PC-9 (cell line): ENCODE measurements around the gene SMOC2. TPM values are rescaled to one million over a fixed set of nuclear protein-coding genes. Genes with fewer than 3 reads are reported as not detected.

ENCODE experiments used
- BruUV-seq: library from RNA; stranded (reverse); fragments of 400-500 nt; replicated peaks from 2 replicates; lab custom pipeline; 2021; lab: Mats Ljungman, UMichigan
- CTCF ChIA-PET: fragments of 300-600 bp; sonication (Branson Sonifier 250); formaldehyde crosslinking; loops from one replicate; lab custom pipeline; 2022; ENCODE audit warnings: antibody characterized with exemption; lab: Charles Lee
- POLR2A ChIA-PET: fragments of 300-600 bp; sonication (Branson Sonifier 250); formaldehyde crosslinking; loops from one replicate; lab custom pipeline; 2022; ENCODE audit warnings: antibody characterized with exemption; ENCODE audit not compliant: unreplicated experiment; lab: Charles Lee
- DNase-seq, 2 experiments: peaks; one replicate each; pipeline versions ENCODE4 v3.0.0 to v3.0.0-alpha.2; 2015 to 2022; ENCODE audit warnings: mixed read lengths in 1 of 2
- H2AFZ ChIP-seq: fragments of 200-600 bp; sonication (generic); 2 replicates; pipeline ENCODE4 v1.8.1; 2017; ENCODE audit warnings: antibody characterized with exemption
- H3F3A ChIP-seq: fragments of 200-600 bp; sonication (generic); 2 replicates; pipeline ENCODE4 v1.8.1; 2017; ENCODE audit warnings: antibody characterized with exemption, mild to moderate bottlenecking, low read depth; ENCODE audit not compliant: insufficient read depth
- H3K27ac ChIP-seq: fragments of 200-600 bp; sonication (generic); 2 replicates; pipeline ENCODE4 v1.6.1; 2016; ENCODE audit warnings: mixed run types
- H3K27me3 ChIP-seq: fragments of 200-600 bp; sonication (generic); 2 replicates; pipeline ENCODE4 v1.6.1; 2016; ENCODE audit warnings: low read depth, mixed run types; ENCODE audit not compliant: insufficient read depth
- H3K36me3 ChIP-seq: fragments of 200-600 bp; sonication (generic); 2 replicates; pipeline ENCODE4 v1.6.1; 2016; ENCODE audit warnings: low read depth, mixed run types
- H3K4me1 ChIP-seq: fragments of 200-600 bp; sonication (generic); replicated peaks from 2 replicates; pipeline ENCODE4 v1.6.1; 2016; ENCODE audit warnings: mixed run types; ENCODE audit not compliant: insufficient read depth
- H3K4me2 ChIP-seq: fragments of 200-600 bp; sonication (generic); 2 replicates; pipeline ENCODE4 v1.6.1; 2017; ENCODE audit warnings: mixed run types
- H3K4me3 ChIP-seq: fragments of 200-600 bp; sonication (generic); 2 replicates; pipeline ENCODE4 v1.6.1; 2016; ENCODE audit warnings: mixed run types
- H3K79me2 ChIP-seq: fragments of 200-600 bp; sonication (generic); 2 replicates; pipeline ENCODE4 v1.6.1; 2017; ENCODE audit warnings: low read depth, mixed run types
- H3K9me2 ChIP-seq: fragments of 200-600 bp; sonication (generic); 2 replicates; pipeline ENCODE4 v1.8.1; 2017; ENCODE audit warnings: mild to moderate bottlenecking; ENCODE audit not compliant: insufficient read depth
- H3K9me3 ChIP-seq: fragments of 200-600 bp; sonication (generic); 2 replicates; pipeline ENCODE4 v1.8.1; 2016; ENCODE audit warnings: low read depth; ENCODE audit not compliant: insufficient read depth
- H4K20me1 ChIP-seq: fragments of 200-600 bp; sonication (generic); 2 replicates; pipeline ENCODE4 v1.8.1; 2017; ENCODE audit not compliant: insufficient read depth
- CTCF ChIP-seq: fragments of 200-600 bp; sonication (generic); conservative IDR thresholded peaks from 2 replicates; pipeline ENCODE4 v1.6.1; 2017; ENCODE audit warnings: mixed run types, antibody characterized with exemption, mild to moderate bottlenecking, moderate library complexity
- EZH2 ChIP-seq: fragments of 200-600 bp; sonication (generic); IDR thresholded peaks from 2 replicates; pipeline ENCODE4 v1.8.0; 2017; ENCODE audit warnings: antibody characterized with exemption, low read depth
- intact Hi-C: fragments of 100-400 bp; cut with micrococcal nuclease; formaldehyde crosslinking; loops from one replicate; pipeline ENCODE4 v1.10.0; 2022; ENCODE audit not compliant: unreplicated experiment
- total RNA-seq: library from RNA; stranded (reverse); gene quantifications from 2 replicates; pipeline ENCODE4 v1.2.3, GENCODE V29; 2021

SMOC2 gene
- total RNA-seq, 1 experiment from 2014 or later, result not detected

- no peak overlapping the region for H3K4me3 ChIP-seq
- no TSS peak for BruUV-seq
- H3K79me2 ChIP-seq, result no peaks in the 10 kb centered on the region
- no peaks in the 10 kb centered on the region for H3K4me1 ChIP-seq
- H2AFZ ChIP-seq, result no peak overlapping the region
- ChIA-PET CTCF (no interaction called here), POLR2A (no interaction called here)
- peaks cover 85% of the 10 kb centered on the region for H3K27me3 ChIP-seq
- TF ChIP-seq EZH2, result no peak
- no peak for TF ChIP-seq CTCF
- no peaks in the 10 kb centered on the region for H3K36me3 ChIP-seq
- DNase-seq, result no peak
- no peaks in the 10 kb centered on the region for H3K9me2 ChIP-seq
- no peak overlapping the region for H3K27ac ChIP-seq
- H3K4me2 ChIP-seq, result no peak overlapping the region
- no peaks in the 10 kb centered on the region for H4K20me1 ChIP-seq
- H3F3A ChIP-seq, result no peaks in the 10 kb centered on the region
- H3K9me3 ChIP-seq, result no peaks in the 10 kb centered on the region
- intact Hi-C loops, result no loop called here
Observed at GRCh38 chr6:168404560-168404959, 36.4 kb upstream of the SMOC2 start.

- H3K4me1 ChIP-seq, result no peaks in the 10 kb centered on the region
- no peak overlapping the region for H2AFZ ChIP-seq
- no peak for DNase-seq
- H3F3A ChIP-seq, result no peaks in the 10 kb centered on the region
- no peaks in the 10 kb centered on the region for H4K20me1 ChIP-seq
- no peaks in the 10 kb centered on the region for H3K9me2 ChIP-seq
- ChIA-PET POLR2A (no interaction called here), CTCF (no interaction called here)
- no peak overlapping the region for H3K4me2 ChIP-seq
- H3K27ac ChIP-seq, result no peak overlapping the region
- H3K36me3 ChIP-seq, result no peaks in the 10 kb centered on the region
- H3K9me3 ChIP-seq, result no peaks in the 10 kb centered on the region
- intact Hi-C loops, result no loop called here
- peaks cover 89% of the 10 kb centered on the region for H3K27me3 ChIP-seq
- BruUV-seq, result no TSS peak
- H3K79me2 ChIP-seq, result no peaks in the 10 kb centered on the region
- no peak overlapping the region for H3K4me3 ChIP-seq
- no peak for TF ChIP-seq EZH2
- no peak for TF ChIP-seq CTCF
Observed at GRCh38 chr6:168407842-168408241, 33.1 kb upstream of the SMOC2 start.

- no peak overlapping the region for H2AFZ ChIP-seq
- no peak for DNase-seq
- intact Hi-C loops, result no loop called here
- H4K20me1 ChIP-seq, result no peaks in the 10 kb centered on the region
- no TSS peak for BruUV-seq
- no peak overlapping the region for H3K4me2 ChIP-seq
- no peaks in the 10 kb centered on the region for H3K9me3 ChIP-seq
- no peaks in the 10 kb centered on the region for H3K79me2 ChIP-seq
- no peak overlapping the region for H3K4me3 ChIP-seq
- TF ChIP-seq EZH2 (no peak), CTCF (no peak)
- CTCF ChIA-PET, result no interaction called here
- POLR2A ChIA-PET, result no interaction called here
- H3K27ac ChIP-seq, result no peak overlapping the region
- H3K27me3 ChIP-seq, result peaks cover 88% of the 10 kb centered on the region
- no peaks in the 10 kb centered on the region for H3K9me2 ChIP-seq
- H3K36me3 ChIP-seq, result no peaks in the 10 kb centered on the region
- no peaks in the 10 kb centered on the region for H3F3A ChIP-seq
- H3K4me1 ChIP-seq, result no peaks in the 10 kb centered on the region
Observed at GRCh38 chr6:168408504-168409136, 32.4 kb upstream of the SMOC2 start.
